T1000 (cell line): Measurements from ENCODE around the gene PRMT3.
"Not testable (repeated sequence)": the region's sequence is repeated elsewhere in the genome, so short reads cannot be mapped to it uniquely, and the experiment has no call there.

Experiments
- DNase-seq: peaks from one replicate; lab custom pipeline; 2025; ENCODE audit warnings: mixed read lengths; lab: John Stamatoyannopoulos, UW

PRMT3 gene

GRCh38 chr11:20387261-20388095 is at the start of gene PRMT3:
PRMT3 (plus strand) TSS chr11:20387716; CDS start chr11:20387747, 31 bp downstream.
- peak; percentile 85 for DNase-seq

GRCh38 chr11:20342347-20343141 is 45.0 kb upstream of the PRMT3 start:
- no peak for DNase-seq

- no peak for DNase-seq
Measured at GRCh38 chr11:20351136-20351535, 36.4 kb upstream of the PRMT3 start.

GRCh38 chr11:20351751-20352262 is 35.7 kb upstream of the PRMT3 start:
- DNase-seq, result no peak

GRCh38 chr11:20353829-20354434 is 33.6 kb upstream of the PRMT3 start:
- DNase-seq, result peak; percentile 4

GRCh38 chr11:20355221-20356219 is 32.0 kb upstream of the PRMT3 start:
- no peak for DNase-seq

GRCh38 chr11:20357150-20357549 is 30.4 kb upstream of the PRMT3 start:
- no peak for DNase-seq

GRCh38 chr11:20360650-20361049 is 26.9 kb upstream of the PRMT3 start:
- no peak for DNase-seq

- no peak for DNase-seq
Measured at GRCh38 chr11:20362481-20362880, 25.0 kb upstream of the PRMT3 start.

GRCh38 chr11:20363149-20363499 is 24.4 kb upstream of the PRMT3 start:
- no peak for DNase-seq

- no peak for DNase-seq
Measured at GRCh38 chr11:20363500-20364340, 23.8 kb upstream of the PRMT3 start, which contains the start of gene HTATIP2. HTATIP2 (plus strand) TSS chr11:20363714; CDS start chr11:20364238, 524 bp downstream.

- DNase-seq, result no peak
Measured at GRCh38 chr11:20364341-20364792, 23.1 kb upstream of the PRMT3 start.

GRCh38 chr11:20365465-20365864 is 22.1 kb upstream of the PRMT3 start:
- not testable (repeated sequence) for DNase-seq

GRCh38 chr11:20367313-20367948 is 20.1 kb upstream of the PRMT3 start:
- peak; percentile 40 for DNase-seq

- no peak for DNase-seq
Measured at GRCh38 chr11:20368438-20368837, 19.1 kb upstream of the PRMT3 start.

- DNase-seq, result no peak
Measured at GRCh38 chr11:20369826-20370225, 17.7 kb upstream of the PRMT3 start.

- DNase-seq, result no peak
Measured at GRCh38 chr11:20372081-20372626, 15.4 kb upstream of the PRMT3 start.

GRCh38 chr11:20373147-20373546 is 14.4 kb upstream of the PRMT3 start:
- no peak for DNase-seq

- no peak for DNase-seq
Measured at GRCh38 chr11:20373568-20374209, 13.8 kb upstream of the PRMT3 start.
